Heart left ventricle (tissue), 16 donors: ENCODE results near the gene MYCL. TPM values are rescaled to one million over a fixed set of nuclear protein-coding genes. Genes with fewer than 3 reads are reported as not detected.

Experiments
- ATAC-seq, 4 donors: fragments of 200-7000 bp; cut with Tn5 transposase; one replicate each; pipeline ENCODE4 v1.9.1; 2020 to 2022; ENCODE audit warnings: moderate library complexity in 4 of 4, mild to moderate bottlenecking in 3 of 4, moderate number of reproducible peaks in 1 of 4
- DNase-seq, 5 donors: peaks; one replicate each; pipeline ENCODE4 v3.0.0-alpha.2; 2020
- H3K27ac ChIP-seq, 12 donors: fragments of 200-600 bp; sonication (generic) in 4 of 12; one replicate each; pipeline versions ENCODE4 v1.5.0 to v1.8.0; 2016 to 2022; ENCODE audit warnings: mild to moderate bottlenecking in 2 of 12
- H3K27me3 ChIP-seq, 9 donors: fragments of 200-600 bp; sonication (generic) in 2 of 9; one replicate each; pipeline versions ENCODE4 v1.5.1 to v1.8.0; 2016 to 2022; ENCODE audit warnings: mild to moderate bottlenecking in 3 of 9
- H3K36me3 ChIP-seq, 9 donors: fragments of 200-600 bp; sonication (generic) in 2 of 9; one replicate each; pipeline versions ENCODE4 v1.5.0 to v1.8.0; 2018 to 2022; ENCODE audit warnings: mild to moderate bottlenecking in 2 of 9
- H3K4me1 ChIP-seq, 12 donors: fragments of 200-600 bp; sonication (generic) in 4 of 12; one replicate each; pipeline versions ENCODE4 v1.5.0 to v1.8.0; 2016 to 2022; ENCODE audit warnings: mild to moderate bottlenecking in 3 of 12
- H3K4me3 ChIP-seq, 12 donors: fragments of 200-600 bp; sonication (generic) in 4 of 12; one replicate each; pipeline versions ENCODE4 v1.5.0 to v1.8.0; 2017 to 2022; ENCODE audit warnings: mild to moderate bottlenecking in 9 of 12, moderate library complexity in 4 of 12
- H3K9me3 ChIP-seq, 12 donors: fragments of 200-600 bp; sonication (generic) in 4 of 12; one replicate each; pipeline versions ENCODE4 v1.5.0 to v1.8.0; 2016 to 2022; ENCODE audit warnings: mild to moderate bottlenecking in 1 of 12
- CTCF ChIP-seq, 12 donors: fragments of 200-600 bp; sonication (generic) in 4 of 12; IDR thresholded peaks; one replicate each; pipeline versions ENCODE4 v1.5.0 to v1.8.0; 2018 to 2022; ENCODE audit warnings: antibody characterized with exemption in 12 of 12, mild to moderate bottlenecking in 5 of 12
- POLR2A ChIP-seq, 2 donors: fragments of 450-650 bp; IDR thresholded peaks; one replicate each; pipeline ENCODE4 v1.6.1; 2017; ENCODE audit warnings: antibody characterized with exemption in 2 of 2, mild to moderate bottlenecking in 2 of 2, moderate library complexity in 2 of 2
- WGBS, 4 donors: extraction: QIAGEN DNeasy Blood & Tissue Kit in 2 of 4; methylation state at CpG; one replicate each; pipeline versions ENCODE4 v1.1.5 to v1.1.7; 2013 to 2018; 5-methylcytosine and 5-hydroxymethylcytosine counted together
- intact Hi-C, 10 donors: fragments of 100-400 bp; cut with DNase I; formaldehyde crosslinking; loops; one replicate each; pipeline versions ENCODE4 v1.11.1 to v1.14.2; 2022
- polyA plus RNA-seq, 2 donors: library from polyadenylated mRNA; stranded (reverse); fragments of 200-250 nt; gene quantifications; one replicate each; pipeline ENCODE4 v1.2.3, GENCODE V29; 2013
- total RNA-seq, 9 donors: library from RNA; depleted of rRNA in 2 of 9; stranded (reverse); fragments of >200 nt in 2 of 9; fragmentation: NEBNext Ultra II Directional in 3 of 9; extraction: Animal tissue kit (Norgen Biotek cat#: 25700) in 3 of 9; gene quantifications; one replicate each; pipeline versions ENCODE4 v1.1.0 to v1.2.4, GENCODE V29; 2016 to 2023
- donor health status: ischemic (EF 13 %, LVEDD 7.1; RV severe dilation, severe dysfunction).
- donor health status: healthy with polysubstance abuse.
- donor health status: DM: no; HTN: yes; CAD: no.
- donor health status: DM: no; HTN: no; CAD: no.
- donor health status: ischemic (EF 25% LVEDD 6.9; RV normal size, moderate dysfunction).
- donor health status: ischemic (EF 25% LVEDD 5.7; RV mildly dilated, moderate dysfunction).
- donor health status: healthy.
- donor health status: DM: yes; HTN: yes; CAD: no.
- donor health status: ischemic (EF 35%, LVEDD 5.7; RV mildly dilated, moderate dysfunction).
- donor health status: nonischemic (EF 11% LVEDD 7.7; RV severe dilation, severe dysfunction).
- donor health status: DM: yes; HTN: yes; CAD: no.
- donor health status: PGD.
- donor health status: ischemic (EF 29% LVEDD 5.4; RV normal size, mild dysfunction).
- donor health status: nonischemic (EF 23%, LVEDD 6.1; RV moderate dilation, normal function).

MYCL gene
- total and polyA plus RNA-seq, 11 donors, result 0.15 to 3.0 (median 0.60) TPM

DNA sequence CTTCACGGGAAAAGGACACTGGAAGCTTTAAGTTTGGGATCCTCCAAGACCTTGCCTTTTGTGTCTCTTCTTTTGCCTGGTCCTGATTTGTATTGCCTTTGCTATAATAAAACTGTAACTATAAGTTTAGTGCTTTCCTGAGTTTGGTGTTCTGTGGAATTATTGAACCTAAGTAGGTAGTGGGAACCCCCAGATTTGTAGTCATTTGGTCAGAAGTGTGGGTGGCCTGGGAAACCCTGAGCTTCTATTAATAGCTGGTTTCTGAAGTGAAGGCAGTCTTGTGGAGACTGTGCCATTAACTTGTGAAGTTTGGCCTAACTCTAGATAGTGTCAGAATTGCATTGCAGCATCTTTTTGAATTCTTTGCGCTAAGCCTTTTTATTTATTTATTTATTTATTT is 6.8 kb upstream of the MYCL start:
- no peak overlapping the region for H3K27ac ChIP-seq
- peaks cover 0 to 29% (median 0%) of the 10 kb centered on the region in 9 donors for H3K27me3 ChIP-seq
- no peak for TF ChIP-seq CTCF (IDR thresholded peaks at IDR 0.05)
- no peak for TF ChIP-seq POLR2A (IDR thresholded peaks at IDR 0.05)
- WGBS, 4 donors, result 89 to 96% (median 95%) methylated on average over 2 of the region's 2 CpGs
- ATAC-seq (no peak), DNase-seq (no peak)
- no peaks in the 10 kb centered on the region for H3K36me3 ChIP-seq
- H3K9me3 ChIP-seq, result peaks cover 0 to 10% (median 3%) of the 10 kb centered on the region in 12 donors
- H3K4me1 ChIP-seq, result peaks cover 0 to 15% (median 0%) of the 10 kb centered on the region in 12 donors
- intact Hi-C loops, result no loop called here
- no peak overlapping the region for H3K4me3 ChIP-seq

- Histone ChIP-seq H3K9me3 (peaks cover 0 to 10% (median 3%) of the 10 kb centered on the region in 12 donors), H3K27ac (peak overlapping the region in 1 of 12 donors; percentile 33), H3K4me3 (no peak overlapping the region), H3K27me3 (peaks cover 0 to 37% (median 0%) of the 10 kb centered on the region in 9 donors), H3K4me1 (peaks cover 0 to 15% (median 0%) of the 10 kb centered on the region in 12 donors), H3K36me3 (no peaks in the 10 kb centered on the region)
- DNase-seq (no peak), ATAC-seq (no peak)
- TF ChIP-seq CTCF (IDR thresholded peaks at IDR 0.05), result no peak
- no peak for TF ChIP-seq POLR2A (IDR thresholded peaks at IDR 0.05)
- 38 to 72% (median 68%) methylated on average over 3 of the region's 3 CpGs for WGBS, 4 donors
- intact Hi-C loops, result no loop called here
These were observed 6.1 kb upstream of the MYCL start for GRCh38 chr1:39907528-39908453.

DNA sequence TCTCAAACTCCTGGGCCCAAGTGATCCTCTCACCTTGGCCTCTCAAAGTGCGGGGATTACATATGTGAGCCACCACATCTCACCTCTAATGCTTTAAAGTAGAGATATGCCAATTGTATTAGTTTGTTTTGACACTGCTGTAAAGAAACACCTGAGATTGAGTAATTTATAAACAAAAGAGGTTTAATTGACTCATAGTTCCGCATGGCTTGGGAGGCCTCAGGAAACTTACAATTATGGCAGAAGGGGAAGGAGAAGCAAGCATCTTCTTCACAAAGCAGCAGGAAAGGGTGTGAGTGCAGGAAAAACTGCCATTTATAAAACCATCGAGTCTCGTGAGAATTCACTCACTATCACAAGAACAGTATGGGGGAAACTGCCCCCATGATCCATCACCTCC is 3.5 kb upstream of the MYCL start:
- Histone ChIP-seq H3K27ac (no peak overlapping the region), H3K4me3 (no peak overlapping the region), H3K4me1 (peaks cover 0 to 34% (median 9%) of the 10 kb centered on the region in 12 donors), H3K36me3 (no peaks in the 10 kb centered on the region), H3K27me3 (peaks cover 0 to 53% (median 13%) of the 10 kb centered on the region in 9 donors), H3K9me3 (peaks cover 0 to 10% (median 3%) of the 10 kb centered on the region in 12 donors)
- intact Hi-C loops, result no loop called here
- TF ChIP-seq POLR2A (IDR thresholded peaks at IDR 0.05), result no peak
- TF ChIP-seq CTCF (IDR thresholded peaks at IDR 0.05), result no peak
- no peak for DNase-seq
- ATAC-seq, result no peak
- 76 to 80% (median 77%) methylated on average over 4 of the region's 4 CpGs for WGBS, 4 donors

DNA sequence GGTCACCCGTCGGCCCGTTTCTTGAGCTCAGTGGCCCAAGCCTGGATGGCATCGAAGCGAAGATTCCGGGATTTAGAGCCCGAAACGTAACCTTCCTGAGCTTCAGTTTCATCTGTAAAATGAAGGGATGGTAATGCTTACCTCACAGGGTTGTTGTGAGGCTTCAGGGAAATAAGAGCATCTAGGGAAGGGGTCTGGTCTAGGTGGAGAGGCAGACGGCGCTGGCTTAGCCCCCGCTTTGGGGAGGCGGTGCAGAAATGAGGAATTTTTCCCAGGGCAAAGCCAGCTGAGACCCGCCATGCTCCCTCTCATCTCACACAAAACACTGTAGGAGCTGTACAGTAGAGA is 717 bp upstream of the MYCL start:
- H3K27ac ChIP-seq, result no peak overlapping the region
- H3K27me3 ChIP-seq, result peaks cover 0 to 73% (median 21%) of the 10 kb centered on the region in 9 donors
- H3K4me3 ChIP-seq, result peak overlapping the region; percentile 43 to 78 (median 58)
- H3K4me1 ChIP-seq, result peaks cover 0 to 34% (median 9%) of the 10 kb centered on the region in 12 donors
- intact Hi-C loops, result loop anchor here in 9 of 10 donors (1.0 to 5.0 kb wide), 5 partner anchors 84 to 130 kb away; no protein-coding TSS in a partner anchor
- 9 to 27% (median 17%) methylated on average over 7 to 13 of the region's 13 CpGs for WGBS, 4 donors
- no peaks in the 10 kb centered on the region for H3K36me3 ChIP-seq
- TF ChIP-seq POLR2A (IDR thresholded peaks at IDR 0.05) (no peak), CTCF (IDR thresholded peaks at IDR 0.05) (no peak)
- no peak for DNase-seq
- no peaks in the 10 kb centered on the region for H3K9me3 ChIP-seq
- no peak for ATAC-seq
